ENCODE data around the gene HEATR9.

HEATR9 gene

DNA sequence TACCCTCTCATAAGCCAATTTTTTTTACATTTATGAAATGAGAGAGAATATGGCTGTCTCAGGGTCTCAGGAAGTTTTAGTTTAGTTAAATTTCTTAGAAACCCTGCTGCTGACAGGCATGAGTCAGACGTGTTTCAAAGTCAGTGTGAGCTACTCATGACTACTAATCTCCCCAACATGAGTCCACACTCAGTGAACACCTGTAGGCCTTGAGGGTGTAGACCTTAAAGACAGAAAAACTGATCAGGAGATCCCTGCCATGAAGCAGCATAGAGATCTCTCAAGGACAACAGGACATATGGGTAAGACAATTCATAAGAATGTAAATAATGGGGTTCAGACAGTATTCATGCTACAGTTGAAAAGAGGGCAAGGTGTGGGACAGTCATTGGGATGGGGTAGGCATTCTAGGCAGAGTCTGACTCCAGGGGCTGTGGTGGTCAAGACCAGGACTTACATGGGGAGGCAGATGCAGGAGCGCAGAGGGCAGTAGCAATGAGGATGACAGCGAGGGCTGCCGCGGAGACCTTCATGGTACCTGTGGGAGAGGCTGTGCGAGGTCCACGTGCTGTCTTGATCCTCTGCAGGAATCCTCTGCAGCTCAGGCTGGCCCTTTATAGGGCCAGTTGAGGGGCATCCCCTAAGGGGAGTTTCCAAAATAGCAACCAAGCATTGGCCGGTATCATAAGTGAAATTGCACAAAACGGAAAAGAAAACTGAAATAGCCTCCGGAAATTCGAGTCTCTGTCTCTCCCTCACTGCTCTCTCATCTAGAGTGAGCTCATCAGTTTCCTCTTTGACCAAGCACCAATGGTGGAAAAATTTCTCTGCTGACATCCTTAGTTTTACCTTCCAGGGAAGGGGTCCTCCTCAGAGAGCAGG is 11.3 kb upstream of the HEATR9 start, which contains the start of gene CCL5:
Gene CCL5, minus strand, starts transcription at position 588 of the 882 bp plus-strand sequence.
- Mint-ChIP-seq H3K27ac (peak within 1 kb of the TSS; percentile 93), H3K4me3 (peak within 1 kb of the TSS; percentile 77), H3K4me1 (peaks cover 60% of the 10 kb centered on the region), H3K27me3 (no peaks in the 10 kb centered on the region), H3K36me3 (ENCODE audit: low read depth) (peaks cover 6% of the 10 kb centered on the region), H3K9me3 (no peaks in the 10 kb centered on the region)
- peak; percentile 60 for DNase-seq
- ATAC-seq, result peak; percentile 95

DNA sequence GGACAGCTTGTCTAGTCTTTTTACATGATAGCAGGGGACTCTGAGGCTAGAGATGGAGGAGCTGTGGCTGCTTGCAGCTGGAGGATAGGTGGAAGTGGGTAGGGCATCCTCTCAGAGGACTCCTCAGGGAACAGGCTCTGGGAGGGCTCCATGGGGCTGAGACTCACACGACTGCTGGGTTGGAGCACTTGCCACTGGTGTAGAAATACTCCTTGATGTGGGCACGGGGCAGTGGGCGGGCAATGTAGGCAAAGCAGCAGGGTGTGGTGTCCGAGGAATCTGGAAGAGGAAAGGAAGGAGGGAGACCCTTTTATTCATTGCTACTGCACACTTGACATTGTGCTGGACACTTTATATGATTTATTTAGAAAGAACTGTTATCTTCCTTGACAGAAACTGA is 9.7 kb upstream of the HEATR9 start:
- no peaks in the 10 kb centered on the region for H3K9me3 Mint-ChIP-seq
- H3K4me3 Mint-ChIP-seq, result peak overlapping the region; percentile 77
- H3K27ac Mint-ChIP-seq, result peak overlapping the region; percentile 77
- H3K4me1 Mint-ChIP-seq, result peaks cover 60% of the 10 kb centered on the region
- no peaks in the 10 kb centered on the region for H3K27me3 Mint-ChIP-seq
- ATAC-seq (no peak), DNase-seq (no peak)
- H3K36me3 Mint-ChIP-seq (ENCODE audit: low read depth), result peaks cover 8% of the 10 kb centered on the region

DNA sequence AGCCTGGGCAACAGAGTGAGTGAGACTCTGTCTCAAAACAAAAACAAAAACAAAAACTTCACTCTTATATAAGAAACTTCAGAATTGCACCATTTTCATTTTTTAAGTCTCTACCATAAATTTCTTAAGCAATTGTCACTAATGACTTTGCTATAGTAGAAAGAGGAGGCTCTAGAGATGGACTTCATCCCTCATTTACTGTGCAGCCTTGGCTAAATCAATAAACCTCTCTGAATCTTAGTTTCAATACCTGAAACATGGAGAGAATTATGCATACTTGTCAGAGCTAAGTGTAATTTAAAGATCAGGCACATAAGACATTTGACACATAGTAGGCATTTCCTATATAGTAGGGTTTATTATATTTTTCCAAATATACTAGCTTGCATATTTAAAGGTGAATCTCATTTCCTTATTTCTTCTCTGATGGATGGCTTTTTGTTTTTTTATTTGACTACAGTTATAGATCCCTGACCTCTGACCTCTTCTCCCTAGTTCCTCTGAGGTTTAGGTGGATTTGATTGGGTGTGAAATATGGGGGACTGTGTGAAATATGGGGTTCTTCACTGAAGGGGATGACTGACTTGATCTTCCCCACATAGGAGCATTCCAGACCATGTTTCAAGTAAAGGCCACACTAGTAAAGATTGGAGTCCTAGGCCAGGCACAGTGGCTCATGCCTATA is 8.8 kb upstream of the HEATR9 start:
- DNase-seq (no peak), ATAC-seq (no peak)
- H3K36me3 Mint-ChIP-seq (ENCODE audit: low read depth), result peaks cover 8% of the 10 kb centered on the region
- no peaks in the 10 kb centered on the region for H3K27me3 Mint-ChIP-seq
- peaks cover 62% of the 10 kb centered on the region for H3K4me1 Mint-ChIP-seq
- H3K4me3 Mint-ChIP-seq, result peak overlapping the region; percentile 77
- peak overlapping the region; percentile 34 for H3K27ac Mint-ChIP-seq
- no peaks in the 10 kb centered on the region for H3K9me3 Mint-ChIP-seq

DNA sequence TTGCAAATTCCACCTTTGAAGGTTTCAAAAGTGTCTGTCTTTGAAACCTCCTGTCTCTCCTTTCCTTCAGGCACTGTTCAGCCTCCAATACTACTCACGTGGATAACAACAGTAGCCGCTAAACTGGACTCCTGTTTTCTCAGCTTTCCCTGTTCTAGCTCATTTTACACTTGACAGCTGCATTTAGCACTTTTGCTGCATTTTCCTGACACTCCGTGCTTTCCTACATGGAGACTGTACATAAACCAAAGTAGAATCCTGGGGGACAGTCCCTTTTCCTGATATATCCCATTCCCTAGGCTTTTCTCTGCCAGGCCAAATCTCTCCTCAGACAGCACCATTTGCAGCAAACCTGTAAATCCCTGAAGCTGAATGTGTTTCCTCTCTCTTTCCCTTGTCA is 7.8 kb upstream of the HEATR9 start:
- peaks cover 64% of the 10 kb centered on the region for H3K4me1 Mint-ChIP-seq
- no peak for ATAC-seq
- H3K36me3 Mint-ChIP-seq (ENCODE audit: low read depth), result peaks cover 11% of the 10 kb centered on the region
- no peaks in the 10 kb centered on the region for H3K9me3 Mint-ChIP-seq
- no peak for DNase-seq
- peak overlapping the region; percentile 13 for H3K27ac Mint-ChIP-seq
- H3K27me3 Mint-ChIP-seq, result no peaks in the 10 kb centered on the region
- H3K4me3 Mint-ChIP-seq, result peak overlapping the region; percentile 39

DNA sequence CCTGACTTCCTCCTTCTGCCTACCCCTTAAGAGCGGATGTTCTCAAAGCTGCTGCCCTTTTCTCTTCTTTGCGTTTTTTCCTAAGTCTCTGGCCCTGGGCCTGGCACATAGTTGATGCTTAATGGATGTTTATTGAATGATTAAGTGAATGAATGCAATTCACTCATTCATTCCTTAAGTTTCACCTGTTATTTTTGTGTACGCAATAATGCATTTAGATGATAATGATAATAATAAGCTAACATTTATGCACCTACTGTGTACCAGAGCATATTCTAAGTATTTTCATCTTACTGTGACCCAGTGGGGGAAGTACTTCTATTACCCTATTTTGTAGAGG is 7.1 kb upstream of the HEATR9 start:
- Mint-ChIP-seq H3K9me3 (no peaks in the 10 kb centered on the region), H3K36me3 (ENCODE audit: low read depth) (peaks cover 11% of the 10 kb centered on the region), H3K27me3 (no peaks in the 10 kb centered on the region), H3K4me3 (peak overlapping the region; percentile 48), H3K27ac (peak overlapping the region; percentile 71), H3K4me1 (peaks cover 64% of the 10 kb centered on the region)
- no peak for DNase-seq
- ATAC-seq, result no peak

DNA sequence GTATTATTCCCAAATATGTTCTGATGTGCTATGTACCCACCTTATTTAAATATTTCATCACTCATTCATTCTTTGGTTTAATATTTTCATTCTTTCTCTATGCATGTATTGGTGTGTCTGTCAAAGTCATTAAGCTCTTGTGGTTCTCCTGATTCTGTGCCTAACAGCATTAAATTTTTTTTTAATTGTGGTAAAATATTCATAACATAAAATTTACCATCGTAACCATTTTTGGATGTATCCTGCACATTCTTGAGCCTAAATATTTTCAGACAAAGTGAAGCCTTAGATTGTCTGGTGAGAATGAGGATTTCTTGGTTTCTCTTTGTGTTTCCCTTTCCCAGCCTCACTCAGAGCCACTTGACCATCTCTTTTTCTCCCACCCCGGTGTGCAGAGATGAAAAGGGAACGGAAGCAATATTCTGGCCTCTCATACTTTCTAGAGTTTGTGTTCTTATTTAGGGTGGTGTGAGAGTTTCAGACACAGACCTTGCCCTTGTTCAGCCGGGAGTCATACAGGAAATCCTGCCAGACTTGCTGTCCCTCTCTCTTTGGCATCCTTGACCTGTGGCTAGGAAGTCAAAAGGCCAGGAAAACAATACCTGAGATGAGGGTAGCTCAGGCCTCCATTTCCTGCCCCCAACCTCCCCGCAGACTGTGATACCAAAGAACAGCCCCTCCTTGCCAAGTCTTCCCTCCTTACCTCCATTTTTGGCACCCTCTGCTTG is 6.5 kb upstream of the HEATR9 start:
- H3K9me3 Mint-ChIP-seq, result no peaks in the 10 kb centered on the region
- H3K27ac Mint-ChIP-seq, result peak overlapping the region; percentile 71
- peak overlapping the region; percentile 48 for H3K4me3 Mint-ChIP-seq
- DNase-seq, result no peak
- H3K4me1 Mint-ChIP-seq, result peaks cover 59% of the 10 kb centered on the region
- no peak for ATAC-seq
- peaks cover 11% of the 10 kb centered on the region for H3K36me3 Mint-ChIP-seq (ENCODE audit: low read depth)
- H3K27me3 Mint-ChIP-seq, result no peaks in the 10 kb centered on the region

DNA sequence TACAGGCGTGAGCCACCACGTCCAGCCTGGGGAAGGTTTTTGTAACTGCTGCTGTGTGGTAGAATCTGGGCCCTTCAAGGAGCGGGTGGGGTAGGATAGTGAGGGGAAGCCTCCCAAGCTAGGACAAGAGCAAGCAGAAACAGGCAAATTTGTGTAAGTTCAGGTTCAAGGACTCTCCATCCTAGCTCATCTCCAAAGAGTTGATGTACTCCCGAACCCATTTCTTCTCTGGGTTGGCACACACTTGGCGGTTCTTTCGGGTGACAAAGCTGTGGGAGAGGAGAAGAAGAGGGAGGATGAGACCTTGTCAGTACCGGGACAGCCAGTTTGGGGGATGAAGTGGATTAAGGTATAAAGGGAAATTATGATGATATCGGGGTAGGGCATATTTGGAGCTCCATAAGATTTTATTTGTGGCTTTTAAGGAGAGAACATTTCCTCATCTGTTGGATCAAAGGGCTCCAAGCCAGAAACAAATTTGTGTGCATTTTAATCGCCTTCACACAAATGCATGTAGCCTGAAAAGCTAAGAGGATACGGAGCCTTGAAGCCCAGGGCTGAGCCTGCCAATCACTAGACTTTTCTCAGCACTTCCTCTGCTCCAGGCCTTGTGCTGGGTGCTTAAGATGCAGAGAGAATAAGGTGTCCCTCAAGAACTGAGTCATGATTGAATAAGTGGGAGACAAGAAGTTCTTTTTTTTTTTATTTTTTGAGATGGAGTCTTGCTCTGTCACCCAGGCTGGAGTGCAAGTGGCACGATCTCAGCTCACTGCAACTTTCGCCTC is 3.7 kb upstream of the HEATR9 start:
- H3K36me3 Mint-ChIP-seq (ENCODE audit: low read depth), result peaks cover 8% of the 10 kb centered on the region
- H3K27ac Mint-ChIP-seq, result no peak overlapping the region
- H3K4me3 Mint-ChIP-seq, result no peak overlapping the region
- H3K4me1 Mint-ChIP-seq, result peaks cover 39% of the 10 kb centered on the region
- H3K9me3 Mint-ChIP-seq, result no peaks in the 10 kb centered on the region
- DNase-seq, result no peak
- no peaks in the 10 kb centered on the region for H3K27me3 Mint-ChIP-seq
- ATAC-seq, result no peak

DNA sequence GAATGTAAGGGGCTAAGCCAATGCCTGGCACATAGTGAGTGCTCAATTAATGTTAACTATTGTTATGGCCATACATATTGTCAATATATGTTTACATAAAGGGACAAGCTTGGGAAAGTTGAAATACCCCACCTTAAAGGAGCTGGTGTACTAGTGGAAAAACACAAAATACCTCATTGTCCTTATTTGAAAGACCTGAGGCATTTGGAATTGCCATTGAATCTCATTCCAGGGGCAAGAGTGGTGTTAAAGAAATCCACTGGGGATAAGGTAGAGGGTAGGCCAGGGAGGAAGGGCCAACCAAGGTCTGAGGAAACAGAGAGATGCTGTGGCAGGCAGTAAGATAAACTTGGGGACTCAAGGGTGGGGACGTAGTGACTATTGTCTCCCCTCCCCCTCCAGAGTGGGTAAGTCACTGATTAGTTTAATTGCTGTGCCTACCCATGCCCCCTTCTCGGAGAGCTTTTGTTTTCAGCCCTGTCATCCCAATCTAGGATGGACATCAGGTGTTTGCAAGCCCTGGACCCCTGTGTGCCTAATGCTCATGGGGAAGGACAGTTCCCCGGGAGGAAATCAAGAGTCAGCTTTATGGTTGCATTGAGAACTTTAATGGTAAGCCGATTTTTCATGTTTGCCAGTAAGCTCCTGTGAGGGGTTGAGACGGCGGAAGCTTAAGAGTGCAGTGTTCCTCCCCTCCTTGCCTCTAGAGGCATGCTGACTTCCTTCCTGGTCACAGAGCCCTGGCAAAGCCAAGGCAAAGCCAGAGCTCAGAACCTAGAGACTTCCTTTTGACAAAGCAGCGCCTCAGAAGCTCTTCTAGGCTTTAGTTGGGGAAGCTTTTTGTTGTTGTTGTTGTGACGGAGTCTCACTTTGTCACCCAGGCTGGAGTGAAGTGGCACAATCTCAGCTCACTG is 2.5 kb upstream of the HEATR9 start:
- no peak overlapping the region for H3K27ac Mint-ChIP-seq
- DNase-seq (no peak), ATAC-seq (peak; percentile 87)
- H3K36me3 Mint-ChIP-seq (ENCODE audit: low read depth), result peaks cover 8% of the 10 kb centered on the region
- H3K27me3 Mint-ChIP-seq, result no peaks in the 10 kb centered on the region
- H3K9me3 Mint-ChIP-seq, result no peaks in the 10 kb centered on the region
- no peak overlapping the region for H3K4me3 Mint-ChIP-seq
- peaks cover 35% of the 10 kb centered on the region for H3K4me1 Mint-ChIP-seq

DNA sequence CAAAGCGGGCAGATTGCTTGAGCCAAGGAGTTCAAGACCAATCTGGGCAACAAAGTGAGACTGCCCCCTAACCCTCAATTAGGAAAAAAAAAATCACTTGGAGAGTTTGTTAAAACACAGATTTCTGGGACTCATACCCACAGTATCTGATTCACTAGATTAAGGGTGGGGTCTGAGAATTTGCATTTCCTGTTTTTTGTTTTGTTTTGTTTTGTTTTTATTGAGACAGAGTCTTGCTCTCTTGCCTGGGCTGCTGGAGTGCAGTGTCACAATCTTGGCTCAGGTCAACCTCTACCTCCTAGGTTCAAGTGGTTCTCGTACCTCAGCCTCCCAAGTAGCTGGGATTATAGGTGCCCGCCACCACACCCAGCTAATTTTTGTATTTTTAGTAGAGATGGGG is 1.1 kb downstream of the HEATR9 start:
- Mint-ChIP-seq H3K27ac (no peak overlapping the region), H3K4me3 (no peak overlapping the region), H3K27me3 (no peaks in the 10 kb centered on the region), H3K36me3 (ENCODE audit: low read depth) (peaks cover 3% of the 10 kb centered on the region), H3K9me3 (no peaks in the 10 kb centered on the region), H3K4me1 (peaks cover 34% of the 10 kb centered on the region)
- ATAC-seq (no peak), DNase-seq (no peak)

DNA sequence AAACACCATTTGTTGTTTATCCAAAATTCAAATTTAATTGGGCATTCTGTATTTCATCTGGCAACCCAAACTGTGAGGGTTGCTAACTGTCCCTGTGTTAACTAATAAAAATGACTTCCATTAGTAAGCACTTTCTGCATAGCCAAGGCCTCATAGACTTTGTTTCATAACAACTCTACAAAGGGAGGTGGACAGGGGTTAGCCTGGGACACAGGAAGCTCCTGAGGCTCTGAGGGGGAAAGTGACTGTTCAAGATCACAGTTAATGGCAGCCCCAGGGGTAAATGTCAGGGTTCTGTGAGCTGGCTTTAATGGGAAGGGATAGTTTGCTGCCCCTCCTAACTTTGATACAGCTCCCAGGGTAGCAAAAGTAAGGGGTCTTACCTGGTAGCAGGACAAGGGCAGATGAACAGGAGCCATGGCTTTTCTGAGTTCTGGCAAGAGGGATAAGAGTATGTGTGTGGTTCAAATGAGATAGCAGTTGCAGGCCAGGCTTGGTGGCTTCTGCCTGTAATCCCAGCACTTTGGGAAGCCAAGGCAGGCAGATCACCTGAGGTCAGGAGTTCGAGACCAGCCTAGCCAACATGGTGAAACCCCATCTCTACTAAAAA is 2.2 kb downstream of the HEATR9 start:
- peaks cover 27% of the 10 kb centered on the region for H3K4me1 Mint-ChIP-seq
- no peaks in the 10 kb centered on the region for H3K27me3 Mint-ChIP-seq
- ATAC-seq (no peak), DNase-seq (no peak)
- no peaks in the 10 kb centered on the region for H3K9me3 Mint-ChIP-seq
- H3K27ac Mint-ChIP-seq, result no peak overlapping the region
- no peak overlapping the region for H3K4me3 Mint-ChIP-seq
- H3K36me3 Mint-ChIP-seq (ENCODE audit: low read depth), result no peaks in the 10 kb centered on the region

DNA sequence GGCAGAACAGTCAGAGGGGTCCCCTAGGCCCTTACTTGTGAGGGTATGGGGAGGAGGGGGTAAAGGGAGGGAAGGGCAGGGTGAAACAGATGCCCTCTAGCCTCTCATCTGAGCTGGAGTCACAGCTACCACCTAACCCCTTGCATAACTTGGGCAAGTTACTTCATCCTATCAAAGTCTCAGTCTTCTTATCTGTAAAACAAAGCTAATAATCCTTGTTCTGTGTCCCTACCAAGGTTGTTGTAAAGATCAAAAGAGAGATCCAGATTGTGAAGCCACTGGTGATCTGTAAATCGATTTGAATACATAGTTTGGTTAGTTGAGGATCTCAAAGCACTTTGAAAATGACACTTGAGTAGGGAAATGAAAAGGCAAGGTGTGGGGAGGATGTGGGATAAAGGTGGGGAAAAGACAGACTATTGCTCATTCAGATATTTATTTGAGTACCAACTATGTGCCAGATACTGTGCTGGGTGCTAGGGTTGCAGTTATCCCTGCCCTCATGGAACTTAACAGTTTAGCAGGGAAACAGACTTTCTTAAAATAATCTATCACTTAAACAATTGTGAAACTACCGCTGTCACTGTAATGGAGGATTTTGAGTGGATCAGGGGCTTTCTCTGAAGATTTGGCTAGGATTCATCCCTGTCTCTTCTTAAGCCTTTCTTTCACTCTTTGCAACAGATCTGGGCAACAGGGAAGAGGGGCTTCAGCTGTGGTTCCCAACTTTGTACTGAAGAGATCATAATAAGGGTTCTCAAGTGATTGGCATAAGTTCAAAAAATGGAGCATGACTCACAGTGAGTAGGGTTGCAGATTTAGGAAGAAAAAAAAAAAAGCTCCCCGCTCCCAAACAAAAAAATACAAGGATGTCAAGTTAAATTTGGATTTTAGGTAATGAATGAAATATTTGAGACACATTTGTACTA is 3.0 kb downstream of the HEATR9 start:
- H3K27me3 Mint-ChIP-seq, result no peaks in the 10 kb centered on the region
- peaks cover 21% of the 10 kb centered on the region for H3K4me1 Mint-ChIP-seq
- H3K4me3 Mint-ChIP-seq, result no peak overlapping the region
- ATAC-seq, result peak; percentile 20
- no peak for DNase-seq
- no peaks in the 10 kb centered on the region for H3K9me3 Mint-ChIP-seq
- H3K36me3 Mint-ChIP-seq (ENCODE audit: low read depth), result no peaks in the 10 kb centered on the region
- no peak overlapping the region for H3K27ac Mint-ChIP-seq

DNA sequence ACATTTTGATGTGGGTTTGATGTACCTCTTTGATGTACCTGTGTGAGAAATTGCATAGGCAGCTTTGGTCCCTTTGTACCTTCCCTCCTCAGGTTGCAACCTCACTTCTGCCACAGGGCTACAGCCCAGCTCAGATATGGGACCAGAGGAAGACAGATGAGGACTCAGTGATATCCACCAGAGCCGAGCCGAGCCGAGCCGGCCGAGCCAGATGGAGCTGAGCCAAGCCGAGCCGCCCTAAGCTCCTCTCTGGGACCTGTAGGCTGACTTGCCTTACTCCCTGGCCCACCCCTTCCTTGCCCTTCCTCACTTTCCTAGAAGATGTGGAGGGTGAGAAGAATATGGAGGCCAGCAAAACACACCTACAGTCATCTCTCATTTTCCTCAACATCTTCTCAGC is 3.8 kb downstream of the HEATR9 start:
- H3K27me3 Mint-ChIP-seq, result no peaks in the 10 kb centered on the region
- no peaks in the 10 kb centered on the region for H3K9me3 Mint-ChIP-seq
- no peak for DNase-seq
- no peak overlapping the region for H3K27ac Mint-ChIP-seq
- H3K4me1 Mint-ChIP-seq, result peaks cover 19% of the 10 kb centered on the region
- H3K36me3 Mint-ChIP-seq (ENCODE audit: low read depth), result no peaks in the 10 kb centered on the region
- no peak overlapping the region for H3K4me3 Mint-ChIP-seq
- no peak for ATAC-seq

All from activated naive CD8-positive, alpha-beta T cell treated with anti-CD3 and anti-CD28 coated beads, Interleukin-2, amount 50 U/mL, for 24 hours (primary cell).